OCI-LY7 (cell line): Measurements from ENCODE around the gene BRD7. TPM values are rescaled to one million over a fixed set of nuclear protein-coding genes. Genes with fewer than 3 reads are reported as not detected.

Source experiments
- BruUV-seq: library from RNA; stranded (reverse); fragments of 400-500 nt; replicated peaks from 2 replicates; lab custom pipeline; 2021; lab: Mats Ljungman, UMichigan
- CTCF ChIA-PET: fragments of 300-600 bp; sonication (Branson Sonifier 250); formaldehyde crosslinking; loops from one replicate; lab custom pipeline; 2022; ENCODE audit warnings: antibody characterized with exemption; ENCODE audit not compliant: unreplicated experiment; lab: Charles Lee
- POLR2A ChIA-PET: fragments of 300-600 bp; sonication (Branson Sonifier 250); formaldehyde crosslinking; loops from one replicate; lab custom pipeline; 2022; ENCODE audit warnings: antibody characterized with exemption; lab: Charles Lee
- DNase-seq: peaks from one replicate; pipeline ENCODE4 v3.0.0-alpha.2; 2015; ENCODE audit warnings: low spot score
- H2AFZ ChIP-seq: fragments of 200-600 bp; sonication (generic), shearing (Covaris generic); 2 replicates; pipeline ENCODE4 v1.6.1; 2014; ENCODE audit warnings: mild to moderate bottlenecking, antibody characterized with exemption, low read length, moderate library complexity
- H3K27ac ChIP-seq: fragments of 200-600 bp; sonication (generic); 2 replicates; pipeline ENCODE4 v1.5.1; 2014; ENCODE audit warnings: mixed run types, low read depth, mild to moderate bottlenecking, moderate library complexity, low read length, inconsistent platforms; ENCODE audit not compliant: poor library complexity, severe bottlenecking
- H3K36me3 ChIP-seq: fragments of 200-600 bp; sonication (generic); 2 replicates; pipeline ENCODE4 v1.6.1; 2014; ENCODE audit warnings: mild to moderate bottlenecking, antibody characterized with exemption, low read length, moderate library complexity, mixed read lengths; ENCODE audit not compliant: insufficient read depth
- H3K4me1 ChIP-seq: fragments of 200-600 bp; sonication (generic); 2 replicates; pipeline ENCODE4 v1.5.1; 2014; ENCODE audit warnings: mild to moderate bottlenecking, low read length; ENCODE audit not compliant: insufficient read depth, poor library complexity, severe bottlenecking
- H3K4me2 ChIP-seq: fragments of 200-600 bp; sonication (generic); 2 replicates; pipeline ENCODE4 v1.6.1; 2014; ENCODE audit warnings: mild to moderate bottlenecking, low read length
- H3K4me3 ChIP-seq: fragments of 200-600 bp; sonication (generic); 2 replicates; pipeline ENCODE4 v1.5.1; 2014; ENCODE audit warnings: mild to moderate bottlenecking, low read depth, low read length; ENCODE audit not compliant: poor library complexity, severe bottlenecking
- H3K79me2 ChIP-seq: fragments of 200-600 bp; sonication (generic); 2 replicates; pipeline ENCODE4 v1.6.1; 2016; ENCODE audit warnings: low read depth, mild to moderate bottlenecking, low read length, moderate library complexity, mixed read lengths; ENCODE audit not compliant: insufficient read depth
- H3K9me2 ChIP-seq: fragments of 200-600 bp; sonication (generic); 2 replicates; pipeline ENCODE4 v1.6.1; 2016; ENCODE audit warnings: mild to moderate bottlenecking, low read length, mixed read lengths; ENCODE audit not compliant: insufficient read depth
- H3K9me3 ChIP-seq: fragments of 200-600 bp; sonication (generic); 2 replicates; pipeline ENCODE4 v1.6.1; 2014; ENCODE audit warnings: mild to moderate bottlenecking, mixed run types, low read length, mixed read lengths
- H4K20me1 ChIP-seq: fragments of 200-600 bp; sonication (generic); 2 replicates; pipeline ENCODE4 v1.6.1; 2014; ENCODE audit warnings: mild to moderate bottlenecking, antibody characterized with exemption, low read length, moderate library complexity, mixed read lengths; ENCODE audit not compliant: insufficient read depth
- CTCF ChIP-seq: fragments of 200-600 bp; sonication (generic); conservative IDR thresholded peaks from 2 replicates; pipeline ENCODE4 v1.5.1; 2014; ENCODE audit warnings: mild to moderate bottlenecking, antibody characterized with exemption, low read length, moderate library complexity, mixed read lengths
- EZH2phosphoT487 ChIP-seq: fragments of 200-600 bp; sonication (generic); IDR thresholded peaks from 2 replicates; pipeline ENCODE4 v1.6.1; 2018; ENCODE audit warnings: low read depth, borderline replicate concordance, mild to moderate bottlenecking, mixed run types, antibody characterized with exemption, low read length, moderate library complexity, mixed read lengths
- intact Hi-C: fragments of 100-400 bp; cut with micrococcal nuclease; formaldehyde crosslinking; loops from one replicate; pipeline ENCODE4 v1.10.0; 2022; ENCODE audit not compliant: unreplicated experiment
- total RNA-seq, 2 experiments: library from RNA; depleted of rRNA in 1 of 2; stranded (reverse); fragments of >200 nt in 1 of 2; shearing (Covaris generic) in 1 of 2; gene quantifications; 2 replicates each; pipeline ENCODE4 v1.2.3, GENCODE V29; 2014 to 2022

Gene BRD7
- total RNA-seq, 2 experiments from 2014 or later = 78.5 to 105 TPM

- H4K20me1 ChIP-seq = no peaks in the 10 kb centered on the region
- POLR2A ChIA-PET = no interaction called here
- no peak overlapping the region for H2AFZ ChIP-seq
- H3K4me3 ChIP-seq = no peak overlapping the region
- H3K4me1 ChIP-seq = peaks cover 18% of the 10 kb centered on the region
- H3K9me2 ChIP-seq = no peaks in the 10 kb centered on the region
- H3K36me3 ChIP-seq = no peaks in the 10 kb centered on the region
- H3K79me2 ChIP-seq = no peaks in the 10 kb centered on the region
- CTCF ChIA-PET = no interaction called here
- no peaks in the 10 kb centered on the region for H3K9me3 ChIP-seq
- no peak overlapping the region for H3K27ac ChIP-seq
- TF ChIP-seq EZH2phosphoT487 = no peak
- TF ChIP-seq CTCF = no peak
- DNase-seq = no peak
- no TSS peak for BruUV-seq
- no peak overlapping the region for H3K4me2 ChIP-seq
- intact Hi-C loops = no loop called here
These were observed 19.7 kb upstream of the BRD7 start for GRCh38 chr16:50388496-50388895.

- no TSS peak for BruUV-seq
- intact Hi-C loops = no loop called here
- peaks cover 14% of the 10 kb centered on the region for H3K4me1 ChIP-seq
- ChIA-PET CTCF (no interaction called here), POLR2A (no interaction called here)
- H3K4me3 ChIP-seq = no peak overlapping the region
- no peaks in the 10 kb centered on the region for H3K9me2 ChIP-seq
- H3K36me3 ChIP-seq = no peaks in the 10 kb centered on the region
- H2AFZ ChIP-seq = no peak overlapping the region
- H3K9me3 ChIP-seq = no peaks in the 10 kb centered on the region
- no peaks in the 10 kb centered on the region for H4K20me1 ChIP-seq
- H3K79me2 ChIP-seq = no peaks in the 10 kb centered on the region
- no peak overlapping the region for H3K27ac ChIP-seq
- DNase-seq = no peak
- no peak for TF ChIP-seq CTCF
- no peak for TF ChIP-seq EZH2phosphoT487
- no peak overlapping the region for H3K4me2 ChIP-seq
These were observed 18.0 kb upstream of the BRD7 start for GRCh38 chr16:50386774-50387173.

- intact Hi-C loops = no loop called here
- H3K9me2 ChIP-seq = no peaks in the 10 kb centered on the region
- no peaks in the 10 kb centered on the region for H3K79me2 ChIP-seq
- H3K27ac ChIP-seq = no peak overlapping the region
- peaks cover 14% of the 10 kb centered on the region for H3K4me1 ChIP-seq
- no peaks in the 10 kb centered on the region for H3K9me3 ChIP-seq
- TF ChIP-seq EZH2phosphoT487 = no peak
- TF ChIP-seq CTCF = no peak
- no peak overlapping the region for H3K4me2 ChIP-seq
- no peak for DNase-seq
- ChIA-PET POLR2A (no interaction called here), CTCF (no interaction called here)
- no peaks in the 10 kb centered on the region for H4K20me1 ChIP-seq
- H3K4me3 ChIP-seq = no peak overlapping the region
- H3K36me3 ChIP-seq = no peaks in the 10 kb centered on the region
- no TSS peak for BruUV-seq
- H2AFZ ChIP-seq = no peak overlapping the region; the same call in 1 of the 2 replicates
These were observed 17.4 kb upstream of the BRD7 start for GRCh38 chr16:50386139-50386538.
